Trophoblast cell (in vitro differentiated cells and primary cell): Measurements from ENCODE around the gene CRIP1.

ENCODE experiments used
- DNase-seq, 2 donors: peaks; one replicate each; pipeline ENCODE4 v3.0.0-alpha.2; 2016
- H2AFZ ChIP-seq: 2 replicates; pipeline ENCODE4 v1.6.1; 2013; ENCODE audit warnings: low read length, moderate library complexity, mild to moderate bottlenecking; ENCODE audit not compliant: insufficient read depth, poor library complexity
- H2AK5ac ChIP-seq: 2 replicates; pipeline ENCODE4 v1.6.1; 2013; ENCODE audit warnings: mild to moderate bottlenecking, low read length
- H2BK120ac ChIP-seq: 2 replicates; pipeline ENCODE4 v1.6.1; 2013; ENCODE audit warnings: low read length, mild to moderate bottlenecking, moderate library complexity; ENCODE audit not compliant: insufficient read depth, poor library complexity
- H2BK12ac ChIP-seq: 2 replicates; pipeline ENCODE4 v1.6.1; 2013; ENCODE audit warnings: mild to moderate bottlenecking, low read length, moderate library complexity
- H2BK5ac ChIP-seq: 2 replicates; pipeline ENCODE4 v1.6.1; 2013; ENCODE audit warnings: low read length, low read depth, moderate library complexity, mild to moderate bottlenecking; ENCODE audit not compliant: poor library complexity
- H3K14ac ChIP-seq: 2 replicates; pipeline ENCODE4 v1.6.1; 2013; ENCODE audit warnings: mild to moderate bottlenecking, low read length
- H3K18ac ChIP-seq: 2 replicates; pipeline ENCODE4 v1.6.1; 2013; ENCODE audit warnings: mild to moderate bottlenecking, low read length
- H3K23ac ChIP-seq: 2 replicates; pipeline ENCODE4 v1.6.1; 2013; ENCODE audit warnings: low read length
- H3K27ac ChIP-seq: 2 replicates; pipeline ENCODE4 v1.5.1; 2013; ENCODE audit warnings: low read depth, mild to moderate bottlenecking, inconsistent platforms, low read length, moderate library complexity
- H3K27me3 ChIP-seq: 2 replicates; pipeline ENCODE4 v1.6.1; 2013; ENCODE audit warnings: inconsistent platforms, mild to moderate bottlenecking, low read length, moderate library complexity; ENCODE audit not compliant: insufficient read depth
- H3K36me3 ChIP-seq, 2 experiments: 1 replicate in 1 of 2; 2 replicates in 1 of 2; pipeline ENCODE4 v1.6.1; 2013; ENCODE audit warnings: low read length in 2 of 2, mild to moderate bottlenecking in 2 of 2, moderate library complexity in 1 of 2; ENCODE audit not compliant: insufficient read depth in 2 of 2, control insufficient read depth in 1 of 2
- H3K4ac ChIP-seq: 2 replicates; pipeline ENCODE4 v1.6.1; 2013; ENCODE audit warnings: low read depth, mild to moderate bottlenecking, low read length, moderate library complexity
- H3K4me1 ChIP-seq, 2 experiments: 1 replicate in 1 of 2; 2 replicates in 1 of 2; pipeline ENCODE4 v1.6.1; 2013; ENCODE audit warnings: low read length in 2 of 2, mild to moderate bottlenecking in 2 of 2, moderate library complexity in 1 of 2; ENCODE audit not compliant: insufficient read depth in 2 of 2, control insufficient read depth in 1 of 2
- H3K4me2 ChIP-seq: 2 replicates; pipeline ENCODE4 v1.6.1; 2013; ENCODE audit warnings: inconsistent platforms, mild to moderate bottlenecking, low read length, moderate library complexity
- H3K4me3 ChIP-seq: 2 replicates; pipeline ENCODE4 v1.5.1; 2013; ENCODE audit warnings: mild to moderate bottlenecking, low read depth, low read length, inconsistent platforms
- H3K79me1 ChIP-seq: one replicate; pipeline ENCODE4 v1.6.1; 2013; ENCODE audit warnings: low read length
- H3K79me2 ChIP-seq: 2 replicates; pipeline ENCODE4 v1.6.1; 2013; ENCODE audit warnings: low read length, mild to moderate bottlenecking; ENCODE audit not compliant: control insufficient read depth, insufficient read depth, poor library complexity
- H3K9ac ChIP-seq: 2 replicates; pipeline ENCODE4 v1.6.1; 2013; ENCODE audit warnings: mild to moderate bottlenecking, low read length
- H3K9me3 ChIP-seq: 2 replicates; pipeline ENCODE4 v1.6.1; 2013; ENCODE audit warnings: low read depth, mild to moderate bottlenecking, control low read depth, inconsistent platforms, low read length; ENCODE audit not compliant: insufficient read depth
- H4K12ac ChIP-seq: 2 replicates; pipeline ENCODE4 v1.6.1; 2013; ENCODE audit warnings: low read depth, mild to moderate bottlenecking, low read length, moderate library complexity
- H4K8ac ChIP-seq: 2 replicates; pipeline ENCODE4 v1.6.1; 2013; ENCODE audit warnings: low read depth, mild to moderate bottlenecking, low read length, moderate library complexity
- H4K91ac ChIP-seq: one replicate; pipeline ENCODE4 v1.6.1; 2013; ENCODE audit warnings: low read depth, mild to moderate bottlenecking, low read length, moderate library complexity
- WGBS: extraction: QIAGEN DNeasy Blood & Tissue Kit; methylation state at CpG from one replicate; pipeline ENCODE4 v1.1.7; 2013; ENCODE audit warnings: missing lambda C conversion rate; ENCODE audit not compliant: insufficient read length, insufficient coverage; ENCODE audit errors: extremely low coverage; 5-methylcytosine and 5-hydroxymethylcytosine counted together

CRIP1 gene

DNA sequence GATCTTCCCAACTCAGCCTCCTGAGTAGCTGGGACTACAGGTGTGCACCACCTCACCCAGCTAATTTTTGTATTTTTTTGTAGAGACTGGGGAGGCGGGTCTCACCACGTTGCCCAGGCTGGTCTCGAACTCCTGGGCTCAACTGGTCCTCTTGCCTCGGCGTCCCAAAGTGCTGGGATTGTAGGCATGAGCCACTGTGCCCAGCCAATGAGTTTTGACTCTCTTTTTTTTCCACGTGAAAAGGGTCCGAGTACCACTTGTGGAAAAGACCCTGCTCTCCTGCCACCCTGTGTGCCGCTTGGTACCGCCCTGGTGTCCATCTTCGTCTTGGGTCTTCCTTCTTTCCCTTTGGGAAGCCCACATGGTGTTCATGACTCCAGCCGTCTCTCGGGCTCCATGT is 21.9 kb downstream of the CRIP1 start:
- no peak overlapping the region for H4K12ac ChIP-seq
- no peak overlapping the region for H3K4ac ChIP-seq
- no peak overlapping the region for H4K8ac ChIP-seq
- no peak overlapping the region for H2AK5ac ChIP-seq
- no peak overlapping the region for H2BK120ac ChIP-seq
- no peak overlapping the region for H3K4me2 ChIP-seq
- H3K9ac ChIP-seq = no peak overlapping the region
- no peak overlapping the region for H2BK5ac ChIP-seq
- H3K27me3 ChIP-seq = no peaks in the 10 kb centered on the region
- peaks cover 38% of the 10 kb centered on the region for H3K9me3 ChIP-seq
- H3K14ac ChIP-seq = no peak overlapping the region
- no peak overlapping the region for H3K4me3 ChIP-seq
- H4K91ac ChIP-seq = no peak overlapping the region
- DNase-seq = no peak
- no peak overlapping the region for H3K27ac ChIP-seq
- no peak overlapping the region for H2AFZ ChIP-seq
- no peaks in the 10 kb centered on the region for H3K79me2 ChIP-seq
- no peak overlapping the region for H2BK12ac ChIP-seq
- H3K18ac ChIP-seq = no peak overlapping the region
- no CpG with 5 or more reads among the region's 12 CpGs for WGBS
- no peaks in the 10 kb centered on the region for H3K36me3 ChIP-seq
- no peaks in the 10 kb centered on the region for H3K79me1 ChIP-seq
- no peak overlapping the region for H3K23ac ChIP-seq
- no peaks in the 10 kb centered on the region for H3K4me1 ChIP-seq

DNA sequence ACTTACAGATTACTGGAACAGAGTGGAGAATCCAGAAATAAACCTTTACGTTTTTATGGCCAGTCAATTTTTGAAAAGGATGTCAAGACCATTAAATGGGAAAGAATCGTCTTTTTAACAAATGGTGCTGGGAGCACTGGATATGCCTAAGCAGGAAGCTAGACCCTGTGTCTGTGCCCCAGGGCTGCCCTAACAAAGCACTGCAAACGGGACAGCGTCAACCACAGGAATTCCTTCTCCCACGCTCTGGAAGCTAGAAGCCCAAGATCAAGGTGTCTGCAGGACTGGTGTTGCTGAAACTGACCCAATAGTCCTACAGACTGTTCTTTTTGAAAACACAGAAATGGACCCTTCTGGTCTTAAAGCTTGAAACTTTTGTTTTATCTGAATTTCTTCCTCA is 30.4 kb downstream of the CRIP1 start:
- H2BK120ac ChIP-seq = no peak overlapping the region
- no peak overlapping the region for H3K18ac ChIP-seq
- H4K12ac ChIP-seq = no peak overlapping the region
- H3K4me2 ChIP-seq = no peak overlapping the region
- no peak overlapping the region for H2BK5ac ChIP-seq
- H3K9ac ChIP-seq = no peak overlapping the region
- H2AK5ac ChIP-seq = no peak overlapping the region
- H3K14ac ChIP-seq = no peak overlapping the region
- no peak overlapping the region for H3K27ac ChIP-seq
- H3K4ac ChIP-seq = no peak overlapping the region
- H3K79me1 ChIP-seq = no peaks in the 10 kb centered on the region
- H3K4me3 ChIP-seq = no peak overlapping the region
- no CpG with 5 or more reads among the region's 5 CpGs for WGBS
- DNase-seq = no peak
- no peaks in the 10 kb centered on the region for H3K79me2 ChIP-seq
- no peak overlapping the region for H2BK12ac ChIP-seq
- H3K27me3 ChIP-seq = no peaks in the 10 kb centered on the region
- no peak overlapping the region for H4K91ac ChIP-seq
- H3K4me1 ChIP-seq = no peaks in the 10 kb centered on the region
- no peak overlapping the region for H3K23ac ChIP-seq
- H3K9me3 ChIP-seq = peaks cover 20% of the 10 kb centered on the region
- no peak overlapping the region for H2AFZ ChIP-seq
- no peak overlapping the region for H4K8ac ChIP-seq
- H3K36me3 ChIP-seq = no peaks in the 10 kb centered on the region

DNA sequence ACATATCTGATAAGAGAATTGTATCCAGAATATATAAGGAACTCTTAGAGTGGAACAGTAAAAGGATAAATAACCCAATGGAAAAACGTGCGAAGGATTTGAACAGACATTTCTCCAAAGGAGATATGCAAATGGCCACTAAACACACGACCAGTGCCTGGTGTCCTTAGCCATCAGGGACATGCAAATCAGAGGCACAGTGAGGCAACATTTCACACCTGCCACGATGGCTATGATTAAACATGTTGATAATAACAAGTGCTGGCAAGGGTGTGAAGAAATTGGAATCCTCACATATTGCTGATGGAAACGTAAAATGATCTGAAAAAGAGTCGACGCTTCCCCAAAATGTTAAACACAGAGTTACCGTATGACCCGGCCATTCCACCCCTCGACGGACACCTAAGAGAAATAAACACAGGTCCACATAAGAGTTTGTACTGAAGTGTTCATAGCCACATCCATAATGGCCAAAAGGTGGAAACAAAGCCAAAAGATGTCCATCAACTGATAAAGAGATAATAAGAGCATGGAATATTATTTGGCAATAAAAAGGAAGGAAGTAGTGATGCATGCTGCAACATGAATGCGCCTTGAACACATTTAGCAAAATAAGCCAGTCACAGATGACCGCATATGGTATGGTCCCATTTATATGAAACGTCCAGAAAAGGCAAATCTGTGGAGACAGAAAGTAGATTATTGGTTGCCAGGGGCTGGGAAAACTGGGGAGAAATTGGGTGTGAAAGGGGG is 33.4 kb downstream of the CRIP1 start:
- Histone ChIP-seq H3K36me3 (no peaks in the 10 kb centered on the region), H3K27me3 (no peaks in the 10 kb centered on the region), H3K79me2 (no peaks in the 10 kb centered on the region), H3K4ac (no peak overlapping the region), H3K14ac (no peak overlapping the region), H3K18ac (no peak overlapping the region), H4K8ac (no peak overlapping the region), H3K79me1 (no peaks in the 10 kb centered on the region), H2BK120ac (no peak overlapping the region), H3K27ac (no peak overlapping the region), H3K9me3 (peaks cover 9% of the 10 kb centered on the region), H2BK5ac (no peak overlapping the region), H3K4me2 (no peak overlapping the region), H2AK5ac (no peak overlapping the region), H3K4me1 (no peaks in the 10 kb centered on the region), H4K12ac (no peak overlapping the region), H3K9ac (no peak overlapping the region), H3K23ac (no peak overlapping the region), H3K4me3 (no peak overlapping the region), H2AFZ (no peak overlapping the region), H4K91ac (no peak overlapping the region), H2BK12ac (no peak overlapping the region)
- DNase-seq = peak; percentile 64 to 78
- WGBS = no CpG with 5 or more reads among the region's 14 CpGs

- H2AK5ac ChIP-seq = no peak overlapping the region
- H2BK120ac ChIP-seq = no peak overlapping the region
- H3K9ac ChIP-seq = no peak overlapping the region
- no peaks in the 10 kb centered on the region for H3K79me2 ChIP-seq
- H3K36me3 ChIP-seq = no peaks in the 10 kb centered on the region
- H3K9me3 ChIP-seq = peaks cover 27% of the 10 kb centered on the region
- DNase-seq = no peak
- no peak overlapping the region for H3K23ac ChIP-seq
- H4K12ac ChIP-seq = no peak overlapping the region
- no peak overlapping the region for H3K4me3 ChIP-seq
- no peaks in the 10 kb centered on the region for H3K4me1 ChIP-seq
- no peak overlapping the region for H2AFZ ChIP-seq
- H3K27ac ChIP-seq = no peak overlapping the region
- H2BK12ac ChIP-seq = no peak overlapping the region
- H3K27me3 ChIP-seq = peaks cover 21% of the 10 kb centered on the region
- no peak overlapping the region for H3K18ac ChIP-seq
- no peak overlapping the region for H4K8ac ChIP-seq
- H3K14ac ChIP-seq = no peak overlapping the region
- WGBS = no CpG with 5 or more reads among the region's 9 CpGs
- H3K4ac ChIP-seq = no peak overlapping the region
- no peak overlapping the region for H4K91ac ChIP-seq
- no peak overlapping the region for H3K4me2 ChIP-seq
- H2BK5ac ChIP-seq = no peak overlapping the region
- H3K79me1 ChIP-seq = no peaks in the 10 kb centered on the region
Observed at GRCh38 chr14:105525326-105525725, 38.6 kb downstream of the CRIP1 start.
